Calu3 (cell line): Measurements from ENCODE around the gene IGF1R. TPM values are rescaled to one million over a fixed set of nuclear protein-coding genes. Genes with fewer than 3 reads are reported as not detected.

Source experiments
- BruUV-seq: library from RNA; stranded (reverse); fragments of 400-500 nt; replicated peaks from 2 replicates; lab custom pipeline; 2021; lab: Mats Ljungman, UMichigan
- CTCF ChIA-PET: fragments of 300-600 bp; sonication (Branson Sonifier 250); formaldehyde crosslinking; loops from one replicate; lab custom pipeline; 2022; ENCODE audit warnings: antibody characterized with exemption; lab: Charles Lee
- DNase-seq: peaks from one replicate; pipeline ENCODE4 v3.0.0; 2022
- H3K27ac Mint-ChIP-seq: one replicate; pipeline ENCODE4 v1.8.0; 2022; ENCODE audit warnings: mixed read lengths; ENCODE audit not compliant: unreplicated experiment
- H3K27me3 Mint-ChIP-seq: one replicate; pipeline ENCODE4 v1.8.0; 2022; ENCODE audit warnings: mixed read lengths; ENCODE audit not compliant: unreplicated experiment
- H3K36me3 Mint-ChIP-seq: one replicate; pipeline ENCODE4 v1.8.0; 2022; ENCODE audit warnings: mild to moderate bottlenecking, moderate library complexity, mixed read lengths; ENCODE audit not compliant: insufficient read depth, unreplicated experiment
- H3K4me1 Mint-ChIP-seq: one replicate; pipeline ENCODE4 v1.8.0; 2022; ENCODE audit warnings: mild to moderate bottlenecking, low read depth, mixed read lengths; ENCODE audit not compliant: unreplicated experiment
- H3K4me3 Mint-ChIP-seq: one replicate; pipeline ENCODE4 v1.8.0; 2022; ENCODE audit warnings: mild to moderate bottlenecking, low read depth, moderate library complexity, mixed read lengths; ENCODE audit not compliant: unreplicated experiment
- H3K9me3 Mint-ChIP-seq: one replicate; pipeline ENCODE4 v1.8.0; 2022; ENCODE audit warnings: low read depth, mixed read lengths; ENCODE audit not compliant: unreplicated experiment
- CTCF ChIP-seq: fragments of 200-600 bp; IDR thresholded peaks from one replicate; pipeline ENCODE4 v1.8.0; 2022; ENCODE audit warnings: antibody characterized with exemption; ENCODE audit not compliant: unreplicated experiment
- intact Hi-C: fragments of 100-400 bp; cut with micrococcal nuclease; formaldehyde crosslinking; loops from one replicate; pipeline ENCODE4 v1.10.0; 2022; ENCODE audit not compliant: unreplicated experiment
- total RNA-seq: library from RNA; stranded (reverse); gene quantifications from 2 replicates; pipeline ENCODE4 v1.2.3, GENCODE V29; 2022

IGF1R gene
- total RNA-seq, 1 experiment from 2014 or later: 73.9 TPM

- no peaks in the 10 kb centered on the region for H3K27me3 Mint-ChIP-seq
- no TSS peak for BruUV-seq
- DNase-seq: no peak
- H3K4me3 Mint-ChIP-seq: no peak overlapping the region
- intact Hi-C loops: no loop called here
- TF ChIP-seq CTCF: no peak
- H3K4me1 Mint-ChIP-seq: peaks cover 42% of the 10 kb centered on the region
- H3K36me3 Mint-ChIP-seq: no peaks in the 10 kb centered on the region
- CTCF ChIA-PET: no interaction called here
- no peaks in the 10 kb centered on the region for H3K9me3 Mint-ChIP-seq
- peak overlapping the region; percentile 9 for H3K27ac Mint-ChIP-seq
Measured at GRCh38 chr15:98843844-98844243, 195.5 kb downstream of the IGF1R start.

GRCh38 chr15:98844261-98844660 is 195.9 kb downstream of the IGF1R start:
- H3K36me3 Mint-ChIP-seq: no peaks in the 10 kb centered on the region
- no peaks in the 10 kb centered on the region for H3K9me3 Mint-ChIP-seq
- no peak for DNase-seq
- CTCF ChIA-PET: no interaction called here
- no peak for TF ChIP-seq CTCF
- peaks cover 42% of the 10 kb centered on the region for H3K4me1 Mint-ChIP-seq
- intact Hi-C loops: no loop called here
- H3K4me3 Mint-ChIP-seq: no peak overlapping the region
- peak overlapping the region; percentile 9 for H3K27ac Mint-ChIP-seq
- H3K27me3 Mint-ChIP-seq: no peaks in the 10 kb centered on the region
- BruUV-seq: no TSS peak

GRCh38 chr15:98845138-98845884 is 197.0 kb downstream of the IGF1R start:
- TF ChIP-seq CTCF: no peak
- CTCF ChIA-PET: no interaction called here
- Mint-ChIP-seq H3K27ac (no peak overlapping the region), H3K4me3 (no peak overlapping the region), H3K36me3 (no peaks in the 10 kb centered on the region), H3K4me1 (peaks cover 49% of the 10 kb centered on the region), H3K27me3 (no peaks in the 10 kb centered on the region), H3K9me3 (no peaks in the 10 kb centered on the region)
- no peak for DNase-seq
- BruUV-seq: no TSS peak
- intact Hi-C loops: no loop called here

GRCh38 chr15:98850961-98851572 is 202.7 kb downstream of the IGF1R start:
- DNase-seq: peak; percentile 87
- H3K4me3 Mint-ChIP-seq: peak overlapping the region; percentile 94
- H3K27ac Mint-ChIP-seq: peak overlapping the region; percentile 81
- H3K36me3 Mint-ChIP-seq: peaks cover 34% of the 10 kb centered on the region
- peak; percentile 69 for TF ChIP-seq CTCF
- no peaks in the 10 kb centered on the region for H3K27me3 Mint-ChIP-seq
- CTCF ChIA-PET: interaction anchor here (0.5 to 1.9 kb wide), 29 partner anchors 10 to 332 kb away, joined by 3 to 25 read pairs (median 4); partner anchors contain the start of gene IGF1R
- no peaks in the 10 kb centered on the region for H3K9me3 Mint-ChIP-seq
- intact Hi-C loops: no loop called here
- peaks cover 51% of the 10 kb centered on the region for H3K4me1 Mint-ChIP-seq
- BruUV-seq: no TSS peak
